ENCODE data around the gene CAMKMT. TPM values are rescaled to one million over a fixed set of nuclear protein-coding genes. Genes with fewer than 3 reads are reported as not detected.

The CAMKMT gene
- total RNA-seq, 1 donor from 2014 or later = 11.9 TPM

DNA sequence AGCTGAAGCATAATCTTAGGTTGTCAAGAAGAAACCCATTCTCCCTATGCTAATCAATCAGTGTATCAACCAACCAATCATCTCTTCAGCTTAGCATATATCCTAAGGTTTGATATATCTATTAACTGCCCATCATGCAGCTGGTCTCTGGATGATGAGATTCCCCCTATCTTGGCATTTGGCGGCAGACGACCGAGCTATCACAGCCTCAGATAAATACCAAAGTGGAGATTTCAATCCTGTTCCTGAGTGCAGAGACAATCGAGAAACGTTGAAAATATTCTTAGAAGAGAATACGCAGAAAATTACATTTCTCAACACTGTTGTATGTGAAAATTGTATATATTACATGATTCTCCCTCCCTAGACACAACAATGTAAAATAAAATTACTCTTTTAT lies 320.7 kb downstream of the CAMKMT start:
- Mint-ChIP-seq H3K4me3 (no peak overlapping the region), H3K36me3 (ENCODE audit: low read depth) (no peaks in the 10 kb centered on the region), H3K4me1 (peaks cover 15% of the 10 kb centered on the region), H3K9me3 (no peaks in the 10 kb centered on the region), H3K27me3 (ENCODE audit: low read depth) (no peaks in the 10 kb centered on the region), H3K27ac (ENCODE audit: unreplicated experiment) (no peak overlapping the region)
- TF ChIP-seq, protein P1, sequence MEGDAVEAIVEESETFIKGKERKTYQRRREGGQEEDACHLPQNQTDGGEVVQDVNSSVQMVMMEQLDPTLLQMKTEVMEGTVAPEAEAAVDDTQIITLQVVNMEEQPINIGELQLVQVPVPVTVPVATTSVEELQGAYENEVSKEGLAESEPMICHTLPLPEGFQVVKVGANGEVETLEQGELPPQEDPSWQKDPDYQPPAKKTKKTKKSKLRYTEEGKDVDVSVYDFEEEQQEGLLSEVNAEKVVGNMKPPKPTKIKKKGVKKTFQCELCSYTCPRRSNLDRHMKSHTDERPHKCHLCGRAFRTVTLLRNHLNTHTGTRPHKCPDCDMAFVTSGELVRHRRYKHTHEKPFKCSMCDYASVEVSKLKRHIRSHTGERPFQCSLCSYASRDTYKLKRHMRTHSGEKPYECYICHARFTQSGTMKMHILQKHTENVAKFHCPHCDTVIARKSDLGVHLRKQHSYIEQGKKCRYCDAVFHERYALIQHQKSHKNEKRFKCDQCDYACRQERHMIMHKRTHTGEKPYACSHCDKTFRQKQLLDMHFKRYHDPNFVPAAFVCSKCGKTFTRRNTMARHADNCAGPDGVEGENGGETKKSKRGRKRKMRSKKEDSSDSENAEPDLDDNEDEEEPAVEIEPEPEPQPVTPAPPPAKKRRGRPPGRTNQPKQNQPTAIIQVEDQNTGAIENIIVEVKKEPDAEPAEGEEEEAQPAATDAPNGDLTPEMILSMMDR (conservative IDR thresholded peaks at IDR 0.05) = no peak
- no peak for DNase-seq (ENCODE audit: low read depth, low spot score)

DNA sequence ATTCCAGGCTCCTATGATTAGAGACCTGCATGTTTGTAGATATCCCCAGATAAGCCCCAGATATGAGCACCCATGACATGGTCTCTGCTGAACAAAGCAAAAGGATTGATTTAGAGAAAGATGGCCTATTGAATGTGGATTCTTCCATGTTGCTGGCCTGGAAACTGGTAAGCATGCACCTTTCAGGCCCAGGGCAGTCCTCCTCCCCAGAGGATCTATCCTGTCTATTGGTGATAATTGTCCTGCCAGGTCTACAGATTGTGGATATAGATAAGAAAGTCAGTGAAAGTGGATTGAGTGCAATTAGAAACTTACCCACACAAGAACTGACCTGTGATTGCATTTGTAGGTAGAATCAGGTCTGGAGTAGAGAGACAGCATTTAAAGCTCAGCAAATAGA lies 322.8 kb downstream of the CAMKMT start:
- Mint-ChIP-seq H3K9me3 (no peaks in the 10 kb centered on the region), H3K36me3 (ENCODE audit: low read depth) (no peaks in the 10 kb centered on the region), H3K4me1 (peaks cover 15% of the 10 kb centered on the region), H3K4me3 (no peak overlapping the region), H3K27ac (ENCODE audit: unreplicated experiment) (no peak overlapping the region), H3K27me3 (ENCODE audit: low read depth) (no peaks in the 10 kb centered on the region)
- TF ChIP-seq, protein P1 (conservative IDR thresholded peaks at IDR 0.05) = no peak
- DNase-seq (ENCODE audit: low read depth, low spot score) = no peak

DNA sequence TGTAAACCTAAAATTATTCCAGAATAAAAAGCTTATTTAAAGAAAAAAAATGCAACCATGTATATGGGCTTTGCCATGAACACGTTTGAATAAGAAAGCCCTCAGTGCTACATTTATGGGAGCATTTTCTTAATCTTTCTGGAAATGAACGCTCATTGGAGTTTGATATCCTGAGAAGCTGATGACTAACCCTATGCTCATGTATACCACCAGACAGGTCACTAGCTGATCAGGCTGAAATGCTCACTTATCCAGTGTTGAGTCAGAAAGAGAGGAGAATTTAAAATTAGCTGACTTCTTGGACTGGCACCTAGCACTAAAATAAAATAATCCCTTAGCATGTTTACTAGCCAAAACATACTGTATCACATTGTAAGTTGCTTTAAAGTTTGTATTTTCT lies 324.8 kb downstream of the CAMKMT start:
- TF ChIP-seq, protein P1 (conservative IDR thresholded peaks at IDR 0.05) = no peak
- Mint-ChIP-seq H3K27ac (ENCODE audit: unreplicated experiment) (no peak overlapping the region), H3K27me3 (ENCODE audit: low read depth) (no peaks in the 10 kb centered on the region), H3K4me3 (no peak overlapping the region), H3K36me3 (ENCODE audit: low read depth) (no peaks in the 10 kb centered on the region), H3K4me1 (peaks cover 3% of the 10 kb centered on the region), H3K9me3 (no peaks in the 10 kb centered on the region)
- no peak for DNase-seq (ENCODE audit: low read depth, low spot score)

DNA sequence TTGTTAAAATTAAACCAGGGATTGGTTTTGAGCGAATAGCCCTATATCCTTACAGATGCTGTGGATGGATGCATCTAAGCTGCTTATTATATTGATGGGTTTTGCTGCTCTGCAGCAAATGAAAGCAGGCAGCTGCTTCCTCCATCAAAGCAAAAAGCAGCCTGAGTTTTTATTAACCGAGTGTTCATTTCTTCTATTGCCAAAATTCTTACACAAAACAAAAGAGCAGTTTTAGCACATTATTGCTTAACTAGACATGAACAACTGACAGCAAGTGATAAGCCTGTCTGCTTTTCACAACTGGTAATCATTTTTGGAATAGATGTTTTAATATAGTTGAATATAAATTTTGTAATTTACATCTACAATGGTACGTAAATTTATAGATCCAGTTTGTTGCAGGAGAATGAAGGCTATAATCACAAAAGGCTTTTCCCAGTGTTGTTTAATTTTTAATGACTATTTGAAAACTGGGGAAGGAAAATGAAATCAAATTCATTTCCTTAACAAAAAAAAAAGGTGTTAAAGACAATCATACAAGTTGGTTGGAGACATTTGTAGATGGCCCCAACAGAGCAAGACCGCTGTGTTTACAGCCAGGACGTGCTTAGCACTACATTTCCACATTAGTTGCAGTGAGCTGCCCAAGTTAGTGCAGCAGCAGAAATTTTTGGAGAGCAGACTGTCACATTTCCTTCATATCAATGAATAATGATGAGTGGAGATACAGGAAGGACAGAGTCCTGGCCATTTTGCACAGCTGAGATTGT lies 326.1 kb downstream of the CAMKMT start:
- no peaks in the 10 kb centered on the region for H3K4me1 Mint-ChIP-seq
- H3K27ac Mint-ChIP-seq (ENCODE audit: unreplicated experiment) = no peak overlapping the region
- no peak overlapping the region for H3K4me3 Mint-ChIP-seq
- no peaks in the 10 kb centered on the region for H3K27me3 Mint-ChIP-seq (ENCODE audit: low read depth)
- no peak for DNase-seq (ENCODE audit: low read depth, low spot score)
- no peaks in the 10 kb centered on the region for H3K9me3 Mint-ChIP-seq
- TF ChIP-seq, protein P1 (conservative IDR thresholded peaks at IDR 0.05) = no peak
- no peaks in the 10 kb centered on the region for H3K36me3 Mint-ChIP-seq (ENCODE audit: low read depth)

DNA sequence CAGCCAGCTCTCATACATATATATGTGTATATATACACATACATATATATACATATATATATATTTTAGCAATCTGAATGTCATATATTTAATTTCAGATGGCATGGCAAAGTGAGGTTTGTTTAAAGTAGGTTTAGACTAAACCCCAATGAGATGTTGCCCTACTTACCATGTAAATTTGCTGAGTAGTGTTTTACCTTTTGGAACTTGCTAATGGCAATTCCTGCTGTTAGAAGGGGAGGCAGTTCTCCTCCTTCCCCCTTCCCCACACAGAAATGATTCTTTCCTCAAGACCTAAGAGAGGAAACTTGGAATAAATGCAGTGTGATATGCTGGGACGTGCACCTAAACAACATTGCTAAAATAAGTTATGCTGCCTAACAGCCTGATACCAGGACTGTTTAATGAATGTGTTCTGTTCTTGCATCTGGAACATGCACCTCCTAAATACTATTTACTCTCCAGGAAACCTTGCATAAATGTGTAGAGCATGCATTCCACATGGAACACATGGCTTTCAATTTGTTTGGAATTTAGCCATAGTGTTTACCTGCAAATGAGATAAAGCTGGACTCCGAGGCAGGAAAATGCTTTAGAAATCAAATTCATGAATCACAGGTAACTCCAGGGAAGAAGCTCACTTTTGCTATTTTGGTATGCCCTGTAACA lies 326.8 kb downstream of the CAMKMT start:
- H3K27ac Mint-ChIP-seq (ENCODE audit: unreplicated experiment) = no peak overlapping the region

More for the DNA sequence above, 326.8 kb downstream of the CAMKMT start:
- no peak for DNase-seq (ENCODE audit: low read depth, low spot score)
- TF ChIP-seq, protein P1 (conservative IDR thresholded peaks at IDR 0.05) = no peak
- no peaks in the 10 kb centered on the region for H3K9me3 Mint-ChIP-seq
- no peaks in the 10 kb centered on the region for H3K27me3 Mint-ChIP-seq (ENCODE audit: low read depth)
- H3K4me1 Mint-ChIP-seq = no peaks in the 10 kb centered on the region
- H3K4me3 Mint-ChIP-seq = no peak overlapping the region
- H3K36me3 Mint-ChIP-seq (ENCODE audit: low read depth) = no peaks in the 10 kb centered on the region

Data from neural crest cell (in vitro differentiated cells).